SK-N-SH (cell line): Measurements from ENCODE around the gene TFB2M. TPM values are rescaled to one million over a fixed set of nuclear protein-coding genes. Genes with fewer than 3 reads are reported as not detected.

Experiments used
- CTCF ChIA-PET: fragments of 300-600, 350-600 bp; formaldehyde crosslinking; extraction: SDS; loops from one replicate; lab custom pipeline; 2021; lab: Yijun Ruan, JAX
- POLR2A ChIA-PET: fragments of 350-600 bp; sonication (Branson Sonifier 250); formaldehyde crosslinking; extraction: SDS; loops from one replicate; lab custom pipeline; 2020; ENCODE audit warnings: antibody characterized with exemption, inconsistent platforms; lab: Yijun Ruan, JAX
- DNase-seq: peaks from one replicate; pipeline ENCODE4 v3.0.0; 2012
- H2AFZ ChIP-seq: fragments of 200-600 bp; sonication (generic); 2 replicates; pipeline ENCODE4 v1.8.1; 2016; ENCODE audit warnings: antibody characterized with exemption, mild to moderate bottlenecking, low read depth
- H3F3A ChIP-seq: fragments of 200-600 bp; sonication (generic); replicated peaks from 2 replicates; pipeline ENCODE3; 2016; ENCODE audit warnings: antibody characterized with exemption, mild to moderate bottlenecking; ENCODE audit not compliant: insufficient read depth
- H3K27ac ChIP-seq, 2 experiments: fragments of 200-500 bp in 1 of 2; fragments of 200-600 bp in 1 of 2; sonication (Bioruptor generic) in 1 of 2; sonication (generic), shearing (Covaris generic) in 1 of 2; 2 replicates each; pipeline versions ENCODE4 v1.5.1 to v1.6.1; 2014 to 2016; ENCODE audit warnings: low read depth in 2 of 2, inconsistent platforms in 1 of 2, low read length in 1 of 2, mild to moderate bottlenecking in 1 of 2, mixed read lengths in 1 of 2
- H3K27me3 ChIP-seq: fragments of 200-600 bp; sonication (generic), shearing (Covaris generic); 2 replicates; pipeline ENCODE4 v1.6.1; 2016; ENCODE audit warnings: mixed run types; ENCODE audit not compliant: insufficient read depth
- H3K36me3 ChIP-seq, 2 experiments: fragments of 200-500 bp in 1 of 2; fragments of 200-600 bp in 1 of 2; sonication (Bioruptor generic) in 1 of 2; sonication (generic) in 1 of 2; replicated peaks in 1 of 2; 2 replicates each; pipeline versions ENCODE3 to v1.5.1; 2014 to 2016; ENCODE audit warnings: low read length in 1 of 2, mild to moderate bottlenecking in 1 of 2; ENCODE audit not compliant: insufficient read depth in 2 of 2, control insufficient read depth in 1 of 2
- H3K4me1 ChIP-seq, 2 experiments: fragments of 200-500 bp in 1 of 2; fragments of 200-600 bp in 1 of 2; sonication (Bioruptor generic) in 1 of 2; sonication (generic), shearing (Covaris generic) in 1 of 2; 2 replicates each; pipeline versions ENCODE4 v1.5.1 to v1.6.1; 2014 to 2016; ENCODE audit warnings: low read depth in 1 of 2, low read length in 1 of 2, mixed run types in 1 of 2; ENCODE audit not compliant: insufficient read depth in 2 of 2, control insufficient read depth in 1 of 2
- H3K4me2 ChIP-seq: fragments of 200-600 bp; sonication (generic), shearing (Covaris generic); 2 replicates; pipeline ENCODE4 v1.6.1; 2017; ENCODE audit warnings: mixed run types
- H3K4me3 ChIP-seq, 2 experiments: fragments of 200-500 bp in 1 of 2; fragments of 200-600 bp in 1 of 2; sonication (Bioruptor generic) in 1 of 2; sonication (generic), shearing (Covaris generic) in 1 of 2; 2 replicates each; pipeline versions ENCODE4 v1.5.1 to v1.8.1; 2014 to 2016; ENCODE audit warnings: low read depth in 2 of 2, inconsistent platforms in 1 of 2, low read length in 1 of 2, mild to moderate bottlenecking in 1 of 2, mixed read lengths in 1 of 2, moderate library complexity in 1 of 2
- H3K79me2 ChIP-seq: fragments of 200-600 bp; sonication (generic); 2 replicates; pipeline ENCODE4 v1.8.1; 2017; ENCODE audit warnings: mild to moderate bottlenecking; ENCODE audit not compliant: insufficient read depth
- H3K9ac ChIP-seq: fragments of 200-600 bp; sonication (generic); 2 replicates; pipeline ENCODE4 v1.6.1; 2017; ENCODE audit warnings: mixed run types
- H3K9me2 ChIP-seq: fragments of 200-600 bp; sonication (generic); 2 replicates; pipeline ENCODE4 v1.6.1; 2017; ENCODE audit warnings: mixed run types
- H3K9me3 ChIP-seq: fragments of 200-600 bp; sonication (generic); 2 replicates; pipeline ENCODE4 v1.6.1; 2017; ENCODE audit warnings: mixed run types, mild to moderate bottlenecking, moderate library complexity
- H4K20me1 ChIP-seq: fragments of 200-600 bp; sonication (generic); 2 replicates; pipeline ENCODE4 v1.6.1; 2017; ENCODE audit warnings: mild to moderate bottlenecking, mixed run types; ENCODE audit not compliant: insufficient read depth
- EP300 ChIP-seq, 2 experiments: IDR thresholded peaks; 2 replicates each; pipeline versions ENCODE4 v1.4.0 to v1.6.1; 2012; ENCODE audit warnings: borderline replicate concordance in 1 of 2, low read depth in 1 of 2, low read length in 1 of 2
- EZH2phosphoT487 ChIP-seq: fragments of 200-600 bp; sonication (generic); IDR thresholded peaks from 2 replicates; pipeline ENCODE4 v1.6.1; 2017; ENCODE audit warnings: low read depth, mixed run types, mild to moderate bottlenecking, antibody characterized with exemption, moderate library complexity, borderline replicate concordance
- GATA2 ChIP-seq: sonication (generic); formaldehyde crosslinking; IDR thresholded peaks from 2 replicates; pipeline ENCODE4 v1.5.0; 2020; ENCODE audit warnings: mild to moderate bottlenecking, missing genetic modification reagents
- JUND ChIP-seq: IDR thresholded peaks from 2 replicates; pipeline ENCODE4 v1.4.0; 2012
- MAX ChIP-seq: IDR thresholded peaks from 2 replicates; pipeline ENCODE4 v1.4.0; 2012; ENCODE audit warnings: low read depth
- MXI1 ChIP-seq: IDR thresholded peaks from 2 replicates; pipeline ENCODE4 v1.6.1; 2012; ENCODE audit warnings: mild to moderate bottlenecking, low read depth, low read length, improper control_type of control experiment
- NFIC ChIP-seq: IDR thresholded peaks from 2 replicates; pipeline ENCODE4 v1.4.0; 2012; ENCODE audit warnings: borderline replicate concordance
- RAD21 ChIP-seq: IDR thresholded peaks from 2 replicates; pipeline ENCODE4 v1.6.1; 2012; ENCODE audit warnings: mild to moderate bottlenecking, low read length
- RCOR1 ChIP-seq: fragments of 150-350 bp; IDR thresholded peaks from 2 replicates; pipeline ENCODE4 v1.6.1; 2017; ENCODE audit warnings: antibody characterized with exemption, low read length
- REST ChIP-seq: IDR thresholded peaks from 2 replicates; pipeline ENCODE4 v1.6.1; 2012; ENCODE audit warnings: mild to moderate bottlenecking, low read depth, low read length, moderate library complexity
- TCF12 ChIP-seq: IDR thresholded peaks from 2 replicates; pipeline ENCODE4 v1.4.0; 2012
- USF1 ChIP-seq: IDR thresholded peaks from 2 replicates; pipeline ENCODE4 v1.4.0; 2012; ENCODE audit warnings: low read depth, borderline replicate concordance
- USF2 ChIP-seq: fragments of 150-350 bp; IDR thresholded peaks from 2 replicates; pipeline ENCODE4 v1.6.1; 2017; ENCODE audit warnings: antibody characterized with exemption, low read length, low read depth, borderline replicate concordance
- WGBS: methylation state at CpG from one replicate; pipeline ENCODE4 v1.1.6; 2017; ENCODE audit warnings: low lambda C conversion rate; 5-methylcytosine and 5-hydroxymethylcytosine counted together
- polyA plus RNA-seq, 3 experiments: library from polyadenylated mRNA; depleted of rRNA; stranded (reverse); fragments of >200 nt; gene quantifications; 2 replicates each; pipeline ENCODE4 v1.2.3, GENCODE V29; 2012

Gene TFB2M
- polyA plus RNA-seq, 1 of the 3 experiments (the other 2 are of a cell fraction), result 17.3 TPM

GRCh38 chr1:246527402-246528088 lies 38.5 kb downstream of the TFB2M start:
- no peak overlapping the region for H3K27ac ChIP-seq
- POLR2A ChIA-PET, result no interaction called here
- H2AFZ ChIP-seq, result no peak overlapping the region
- TF ChIP-seq EZH2phosphoT487 (no peak), REST (no peak), RCOR1 (no peak), USF2 (no peak), MXI1 (no peak), JUND (no peak), RAD21 (no peak), MAX (no peak), USF1 (no peak), NFIC (no peak), EP300 (IDR thresholded peaks at IDR 0.05; ENCODE audit: borderline replicate concordance in 1 of 2, low read depth in 1 of 2, low read length in 1 of 2) (no peak), TCF12 (no peak), GATA2 (no peak)
- H3K79me2 ChIP-seq, result no peaks in the 10 kb centered on the region
- no peaks in the 10 kb centered on the region for H3K36me3 ChIP-seq
- no peaks in the 10 kb centered on the region for H3K9me3 ChIP-seq
- WGBS, result 35% methylated on average over 5 of the region's 5 CpGs
- CTCF ChIA-PET, result interaction anchor here (1.1 kb wide), 1 partner anchor 11 kb away, joined by 3 read pairs; no protein-coding TSS in a partner anchor
- no peak for DNase-seq
- H4K20me1 ChIP-seq, result no peaks in the 10 kb centered on the region
- no peaks in the 10 kb centered on the region for H3K9me2 ChIP-seq
- no peaks in the 10 kb centered on the region for H3K27me3 ChIP-seq
- no peak overlapping the region for H3K9ac ChIP-seq
- no peaks in the 10 kb centered on the region for H3F3A ChIP-seq
- H3K4me1 ChIP-seq, result no peaks in the 10 kb centered on the region; a peak in 2 of 4 replicates
- no peak overlapping the region for H3K4me3 ChIP-seq
- no peak overlapping the region for H3K4me2 ChIP-seq
